Spleen (tissue), 11 donors: ENCODE measurements around the gene SERPINA12. TPM values are rescaled to one million over a fixed set of nuclear protein-coding genes. Genes with fewer than 3 reads are reported as not detected.

Experiments
- DNase-seq: peaks from one replicate; pipeline ENCODE4 v3.0.0-alpha.2; 2020
- H3K27ac ChIP-seq, 8 donors: fragments of 200-600 bp; sonication (generic) in 7 of 8; 1 replicate in 4 of 8; 2 replicates in 4 of 8; pipeline versions ENCODE4 v1.5.0 to v1.8.0; 2016 to 2021; ENCODE audit warnings: inconsistent platforms in 4 of 8, mild to moderate bottlenecking in 4 of 8, moderate library complexity in 1 of 8
- H3K27me3 ChIP-seq, 7 donors: fragments of 200-600 bp; sonication (generic) in 6 of 7; replicated peaks in 1 of 7; 1 replicate in 4 of 7; 2 replicates in 3 of 7; pipeline versions ENCODE4 v1.5.0 to v1.8.0; 2016 to 2021; ENCODE audit warnings: inconsistent platforms in 3 of 7, mild to moderate bottlenecking in 1 of 7
- H3K36me3 ChIP-seq, 6 donors: fragments of 200-600 bp; sonication (generic) in 5 of 6; 1 replicate in 4 of 6; 2 replicates in 2 of 6; pipeline versions ENCODE4 v1.5.0 to v1.8.0; 2016 to 2021; ENCODE audit warnings: inconsistent platforms in 2 of 6
- H3K4me1 ChIP-seq, 6 donors: fragments of 200-600 bp; sonication (generic) in 5 of 6; 1 replicate in 3 of 6; 2 replicates in 3 of 6; pipeline versions ENCODE4 v1.5.0 to v1.8.0; 2016 to 2021; ENCODE audit warnings: inconsistent platforms in 3 of 6
- H3K4me3 ChIP-seq, 8 donors: fragments of 200-600 bp; sonication (generic) in 7 of 8; 1 replicate in 4 of 8; 2 replicates in 4 of 8; pipeline versions ENCODE4 v1.5.0 to v1.8.0; 2016 to 2021; ENCODE audit warnings: inconsistent platforms in 4 of 8, mild to moderate bottlenecking in 4 of 8, moderate library complexity in 2 of 8
- H3K9me3 ChIP-seq, 8 donors: fragments of 200-600 bp; sonication (generic) in 7 of 8; 1 replicate in 4 of 8; 2 replicates in 4 of 8; pipeline versions ENCODE4 v1.5.0 to v1.8.0; 2016 to 2021; ENCODE audit warnings: inconsistent platforms in 4 of 8
- CTCF ChIP-seq, 11 experiments: fragments of 200-600 bp in 7 of 11; fragments of 450-650 bp in 4 of 11; sonication (generic) in 4 of 11; IDR thresholded peaks in 8 of 11; conservative IDR thresholded peaks in 3 of 11; 1 replicate in 7 of 11; 2 replicates in 4 of 11; pipeline versions ENCODE4 v1.4.0 to v1.8.0; 2016 to 2021; ENCODE audit warnings: antibody characterized with exemption in 11 of 11, inconsistent platforms in 4 of 11, mild to moderate bottlenecking in 1 of 11
- POLR2A ChIP-seq, 3 donors: fragments of 450-650 bp; IDR thresholded peaks; one replicate each; pipeline ENCODE4 v1.5.1; 2017; ENCODE audit warnings: antibody characterized with exemption in 3 of 3, mild to moderate bottlenecking in 1 of 3
- POLR2AphosphoS5 ChIP-seq, 3 donors: sonication (generic); formaldehyde crosslinking; IDR thresholded peaks; one replicate each; pipeline ENCODE4 v1.5.1; 2017; ENCODE audit warnings: antibody characterized with exemption in 3 of 3
- WGBS, 5 donors: extraction: QIAGEN DNeasy Blood & Tissue Kit in 3 of 5; methylation state at CpG; one replicate each; pipeline versions ENCODE4 v1.1.5 to v1.1.7; 2013 to 2018; 5-methylcytosine and 5-hydroxymethylcytosine counted together
- intact Hi-C: fragments of 100-400 bp; cut with DNase I; formaldehyde crosslinking; loops from one replicate; pipeline ENCODE4 v1.15.0; 2023; ENCODE audit warnings: low total_unique reads
- polyA plus RNA-seq, 3 donors: library from polyadenylated mRNA; stranded (reverse); fragments of 200-250 nt; gene quantifications; one replicate each; pipeline ENCODE4 v1.2.1, GENCODE V29; 2013
- total RNA-seq, 7 donors: library from RNA; depleted of rRNA in 3 of 7; stranded (reverse); fragments of >200 nt in 3 of 7; fragmentation: NEBNext Ultra II Directional in 4 of 7; extraction: Animal tissue kit (Norgen Biotek cat#: 25700) in 4 of 7; gene quantifications; one replicate each; pipeline versions ENCODE4 v1.1.0 to v1.2.1, GENCODE V29; 2016 to 2021
- donor health status: healthy with polysubstance abuse.
- donor health status: DM: no; HTN: no; CAD: no; lungs with moderate emphysema.
- donor health status: DM: no; HTN: no; CAD: no.
- donor health status: Bipolar disorder and iron deficiency.
- donor health status: healthy.
- donor health status: DM: no; HTN: no; CAD: no.
- donor health status: DM: yes; HTN: yes; CAD: no.

SERPINA12 gene
- total and polyA plus RNA-seq, 10 donors: not detected

GRCh38 chr14:94481468-94482131 lies 27.7 kb downstream of the SERPINA12 start:
- intact Hi-C loops: no loop called here
- WGBS, 5 donors: 65 to 73% (median 69%) methylated on average over 4 to 5 of the region's 5 CpGs

GRCh38 chr14:94480809-94481208 lies 28.5 kb downstream of the SERPINA12 start:
- peaks cover 0 to 2% (median 0%) of the 10 kb centered on the region in 6 donors for H3K4me1 ChIP-seq
- no peak overlapping the region for H3K27ac ChIP-seq
- H3K36me3 ChIP-seq: no peaks in the 10 kb centered on the region
- H3K4me3 ChIP-seq: no peak overlapping the region
- H3K9me3 ChIP-seq: peaks cover 0 to 42% (median 19%) of the 10 kb centered on the region in 8 donors
- 20 to 50% (median 36%) methylated on average over 2 of the region's 2 CpGs for WGBS, 5 donors
- no peak for DNase-seq
- intact Hi-C loops: no loop called here
- TF ChIP-seq POLR2A (IDR thresholded peaks at IDR 0.05) (no peak), CTCF (IDR thresholded peaks at IDR 0.05 in 8 of 11, conservative IDR thresholded peaks at IDR 0.05 in 3 of 11) (no peak)
- H3K27me3 ChIP-seq: peaks cover 0 to 17% (median 0%) of the 10 kb centered on the region in 7 donors

More at GRCh38 chr14:94481468-94482131, 27.7 kb downstream of the SERPINA12 start:
- no peaks in the 10 kb centered on the region for H3K36me3 ChIP-seq
- peaks cover 0 to 38% (median 19%) of the 10 kb centered on the region in 8 donors for H3K9me3 ChIP-seq
- H3K27me3 ChIP-seq: peaks cover 0 to 25% (median 2%) of the 10 kb centered on the region in 7 donors
- H3K4me1 ChIP-seq: peaks cover 5 to 9% (median 8%) of the 10 kb centered on the region in 6 donors
- no peak overlapping the region for H3K27ac ChIP-seq
- no peak overlapping the region for H3K4me3 ChIP-seq
- DNase-seq: no peak
- TF ChIP-seq CTCF (IDR thresholded peaks at IDR 0.05 in 8 of 11, conservative IDR thresholded peaks at IDR 0.05 in 3 of 11): no peak
- TF ChIP-seq POLR2AphosphoS5 (IDR thresholded peaks at IDR 0.05): no peak
- no peak for TF ChIP-seq POLR2A (IDR thresholded peaks at IDR 0.05)

- H3K4me3 ChIP-seq: no peak overlapping the region
- intact Hi-C loops: no loop called here
- no peak for DNase-seq
- no peak overlapping the region for H3K27ac ChIP-seq
- TF ChIP-seq POLR2A (IDR thresholded peaks at IDR 0.05) (no peak), CTCF (IDR thresholded peaks at IDR 0.05 in 8 of 11, conservative IDR thresholded peaks at IDR 0.05 in 3 of 11) (no peak), POLR2AphosphoS5 (IDR thresholded peaks at IDR 0.05) (no peak)
- H3K36me3 ChIP-seq: no peaks in the 10 kb centered on the region
- peaks cover 0 to 42% (median 19%) of the 10 kb centered on the region in 8 donors for H3K9me3 ChIP-seq
- H3K4me1 ChIP-seq: no peaks in the 10 kb centered on the region
- no peaks in the 10 kb centered on the region for H3K27me3 ChIP-seq
Measured at GRCh38 chr14:94478420-94478819, 30.8 kb downstream of the SERPINA12 start.

GRCh38 chr14:94476023-94476422 lies 33.2 kb downstream of the SERPINA12 start, which contains the start of gene SERPINA9:
Gene SERPINA9 (minus strand): TSS chr14:94476197. CDS start chr14:94469840, 6,357 bp downstream.
- H3K9me3 ChIP-seq: peaks cover 0 to 42% (median 19%) of the 10 kb centered on the region in 8 donors
- peaks cover 0 to 8% (median 0%) of the 10 kb centered on the region in 7 donors for H3K27me3 ChIP-seq
- no peak within 1 kb of the TSS for H3K27ac ChIP-seq
- no peak within 1 kb of the TSS for H3K4me3 ChIP-seq
- 40 to 83% (median 55%) methylated on average over 2 of the region's 2 CpGs for WGBS, 5 donors
- DNase-seq: no peak
- TF ChIP-seq CTCF (IDR thresholded peaks at IDR 0.05 in 8 of 11, conservative IDR thresholded peaks at IDR 0.05 in 3 of 11): no peak
- no peak for TF ChIP-seq POLR2AphosphoS5 (IDR thresholded peaks at IDR 0.05)
- TF ChIP-seq POLR2A (IDR thresholded peaks at IDR 0.05): no peak
- no peaks in the 10 kb centered on the region for H3K4me1 ChIP-seq
- no peaks in the 10 kb centered on the region for H3K36me3 ChIP-seq
- intact Hi-C loops: no loop called here
